Nephron progenitor cell (in vitro differentiated cells): ENCODE measurements around the gene COIL.

Experiments
- DNase-seq: peaks from one replicate; pipeline ENCODE4 v3.0.0; 2021
- H3K27ac Mint-ChIP-seq: 2 replicates; pipeline ENCODE4 v1.8.0; 2021; ENCODE audit warnings: mild to moderate bottlenecking, moderate library complexity, mixed read lengths
- H3K27me3 Mint-ChIP-seq: 2 replicates; pipeline ENCODE4 v1.8.0; 2021; ENCODE audit warnings: mild to moderate bottlenecking, low read depth, mixed read lengths; ENCODE audit not compliant: poor library complexity
- H3K36me3 Mint-ChIP-seq: 2 replicates; pipeline ENCODE4 v1.8.0; 2021; ENCODE audit warnings: low read depth, mixed read lengths
- H3K4me1 Mint-ChIP-seq: 2 replicates; pipeline ENCODE4 v1.8.0; 2021; ENCODE audit warnings: mixed read lengths
- H3K4me3 Mint-ChIP-seq: 2 replicates; pipeline ENCODE4 v1.8.0; 2021; ENCODE audit warnings: mild to moderate bottlenecking, moderate library complexity, mixed read lengths
- H3K9me3 Mint-ChIP-seq: 2 replicates; pipeline ENCODE4 v1.8.0; 2021; ENCODE audit warnings: mild to moderate bottlenecking, moderate library complexity, mixed read lengths
- CTCF ChIP-seq: fragments of 200-600 bp; sonication (generic); IDR thresholded peaks from 2 replicates; pipeline ENCODE4 v1.5.0; 2021; ENCODE audit warnings: antibody characterized with exemption

Gene COIL

GRCh38 chr17:56994009-56994792, 33.4 kb upstream of the COIL start:
- no peak for TF ChIP-seq CTCF
- no peak for DNase-seq
- Mint-ChIP-seq H3K36me3 (peaks cover 32% of the 10 kb centered on the region), H3K27me3 (peaks cover 4% of the 10 kb centered on the region), H3K9me3 (no peaks in the 10 kb centered on the region), H3K4me1 (peaks cover 11% of the 10 kb centered on the region), H3K4me3 (no peak overlapping the region), H3K27ac (no peak overlapping the region)

DNA sequence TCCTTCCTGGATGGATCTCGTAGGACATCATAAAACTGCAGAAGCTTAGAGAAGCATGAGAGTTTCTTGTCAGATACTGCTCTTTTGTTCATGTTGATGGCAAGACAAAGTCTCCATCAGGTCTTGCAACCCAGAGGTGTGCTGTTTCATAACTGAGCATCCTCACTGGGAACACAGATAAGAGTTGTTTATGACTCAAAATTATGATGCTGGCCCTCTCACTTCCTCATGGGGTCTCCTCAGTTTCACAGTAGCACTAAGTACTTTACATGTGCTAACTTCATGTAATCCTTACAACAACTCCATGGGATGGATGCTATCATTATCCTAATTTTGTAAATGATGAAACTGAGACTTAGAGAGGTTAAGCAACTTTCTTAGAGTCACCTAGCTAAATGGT, 31.5 kb upstream of the COIL start:
- no peaks in the 10 kb centered on the region for H3K9me3 Mint-ChIP-seq
- peaks cover 4% of the 10 kb centered on the region for H3K27me3 Mint-ChIP-seq
- TF ChIP-seq CTCF: no peak
- DNase-seq: no peak
- H3K36me3 Mint-ChIP-seq: peaks cover 36% of the 10 kb centered on the region
- H3K4me1 Mint-ChIP-seq: peaks cover 11% of the 10 kb centered on the region
- H3K4me3 Mint-ChIP-seq: no peak overlapping the region
- H3K27ac Mint-ChIP-seq: no peak overlapping the region

DNA sequence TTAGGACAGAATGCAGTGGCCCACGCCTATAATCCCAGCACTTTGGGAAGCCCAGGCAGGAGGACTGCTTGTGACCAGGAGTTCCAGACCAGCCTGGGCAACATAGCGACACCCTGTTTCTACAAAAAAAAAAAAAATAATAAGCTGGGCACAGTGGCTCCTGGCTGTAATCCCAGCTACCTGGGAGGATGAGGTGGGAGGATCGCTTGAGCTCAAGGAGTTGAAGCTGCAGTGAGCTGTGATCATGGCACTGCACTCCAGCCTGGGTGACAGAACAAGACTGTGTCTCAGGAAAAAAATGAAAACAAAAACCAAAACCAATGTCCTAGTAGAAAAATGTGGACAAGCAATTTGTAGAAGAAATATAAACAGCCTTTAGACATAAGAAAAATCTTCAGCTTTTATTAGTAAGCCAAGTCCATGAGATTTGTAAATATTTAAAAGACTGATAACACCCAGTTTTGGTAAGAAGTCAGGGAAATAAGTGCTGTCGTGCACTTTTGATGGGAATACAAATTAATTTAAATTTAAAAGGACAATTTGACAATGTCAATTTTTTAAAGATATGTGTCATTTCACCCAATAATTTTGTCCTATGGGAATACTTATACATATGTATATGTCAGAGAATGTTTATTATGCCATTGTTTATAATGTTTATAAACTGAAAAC, 28.2 kb upstream of the COIL start:
- no peaks in the 10 kb centered on the region for H3K9me3 Mint-ChIP-seq
- TF ChIP-seq CTCF: no peak
- H3K4me1 Mint-ChIP-seq: peaks cover 5% of the 10 kb centered on the region
- no peak for DNase-seq
- H3K4me3 Mint-ChIP-seq: no peak overlapping the region
- peaks cover 51% of the 10 kb centered on the region for H3K36me3 Mint-ChIP-seq
- no peak overlapping the region for H3K27ac Mint-ChIP-seq
- peaks cover 7% of the 10 kb centered on the region for H3K27me3 Mint-ChIP-seq

- H3K4me3 Mint-ChIP-seq: no peak overlapping the region
- no peak for TF ChIP-seq CTCF
- peaks cover 55% of the 10 kb centered on the region for H3K36me3 Mint-ChIP-seq
- peaks cover 7% of the 10 kb centered on the region for H3K27me3 Mint-ChIP-seq
- peaks cover 5% of the 10 kb centered on the region for H3K4me1 Mint-ChIP-seq
- no peaks in the 10 kb centered on the region for H3K9me3 Mint-ChIP-seq
- no peak for DNase-seq
- H3K27ac Mint-ChIP-seq: no peak overlapping the region
These were observed 26.5 kb upstream of the COIL start for GRCh38 chr17:56987283-56987834.

DNA sequence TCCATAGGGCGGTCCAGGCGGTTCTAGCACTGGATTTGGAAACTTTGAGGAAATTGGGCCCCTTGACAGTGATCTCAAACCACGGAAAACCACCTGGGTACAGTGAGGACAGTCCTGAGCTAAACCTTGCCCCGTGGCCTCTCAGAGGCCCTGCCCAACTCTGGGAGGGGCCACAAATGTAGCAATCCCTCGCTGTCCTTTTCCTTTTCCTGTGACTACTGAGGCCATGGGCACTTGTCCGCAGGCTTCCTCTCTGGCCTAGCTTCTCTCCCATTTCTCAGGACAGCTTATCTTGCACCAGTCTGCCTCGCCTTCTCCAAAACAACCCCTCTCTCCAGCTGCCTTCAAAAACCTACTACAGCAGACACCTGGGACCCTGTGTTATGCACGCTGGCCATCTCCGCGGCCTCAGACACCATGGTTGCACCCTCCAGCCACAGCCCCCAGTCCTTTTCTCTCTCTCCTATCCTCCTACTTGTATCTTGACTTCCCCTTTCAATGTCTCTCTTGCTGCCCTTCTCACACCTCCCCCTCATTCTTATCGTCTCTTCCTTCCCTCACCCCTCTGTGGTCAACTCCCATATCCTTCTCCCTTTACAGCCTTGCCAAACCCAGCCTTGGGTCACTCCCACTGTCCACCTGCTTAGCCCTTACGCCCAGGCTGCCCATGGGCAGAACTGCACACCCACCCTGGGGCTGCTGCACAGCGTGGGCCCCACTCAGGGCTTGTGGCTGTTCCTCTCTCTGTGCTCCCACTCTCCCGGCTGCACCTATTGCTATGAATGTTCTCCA, 24.7 kb upstream of the COIL start:
- TF ChIP-seq CTCF: no peak
- Mint-ChIP-seq H3K27ac (no peak overlapping the region), H3K4me3 (no peak overlapping the region), H3K36me3 (peaks cover 50% of the 10 kb centered on the region), H3K27me3 (peaks cover 7% of the 10 kb centered on the region), H3K4me1 (peaks cover 5% of the 10 kb centered on the region), H3K9me3 (no peaks in the 10 kb centered on the region)
- DNase-seq: no peak
